ENCODE results near the gene ADAM15. TPM values are rescaled to one million over a fixed set of nuclear protein-coding genes. Genes with fewer than 3 reads are reported as not detected.
A peak's percentile ranks its signal among the peaks of the same experiment; 100 is the strongest.

Gene ADAM15
- total and polyA plus RNA-seq, 2 donors (not counting 3 experiments of a cell fraction or from before 2014, with no cell fraction given), result 295 to 299 TPM

- ChIA-PET CTCF (interaction anchor here (0.8 to 2.0 kb wide), 5 partner anchors 15 to 98 kb away, joined by 3 to 9 read pairs (median 5); partner anchors contain the start of genes ADAM15 and LENEP), POLR2A (no interaction called here)
- Histone ChIP-seq H3K4me2 (ENCODE audit: insufficient read depth, low read length) (no peak overlapping the region), H3K9me3 (replicated peaks; ENCODE audit: control insufficient read depth, insufficient read depth, low read length) (no peaks in the 10 kb centered on the region), H3K79me2 (ENCODE audit: control insufficient read depth, insufficient read depth, low read length) (peaks cover 3% of the 10 kb centered on the region), H4K20me1 (replicated peaks; ENCODE audit: control insufficient read depth, extremely low read depth, insufficient read depth, low read length) (no peaks in the 10 kb centered on the region), H3K36me3 (ENCODE audit: control insufficient read depth in 2 of 2, extremely low read depth in 1 of 2, insufficient read depth in 2 of 2, low read length in 2 of 2) (peaks cover 4 to 6% of the 10 kb centered on the region in 2 experiments), H3K4me1 (ENCODE audit: control insufficient read depth, extremely low read depth, insufficient read depth, low read length) (peaks cover 4% of the 10 kb centered on the region), H3K4me3 (replicated peaks in 1 of 3; ENCODE audit: insufficient read depth in 1 of 3, low read depth in 1 of 3, low read length in 3 of 3) (no peak overlapping the region), H3K9ac (replicated peaks; ENCODE audit: extremely low read depth, insufficient read depth, low read length) (no peak overlapping the region), H3K9me1 (replicated peaks; ENCODE audit: control insufficient read depth, extremely low read depth, insufficient read depth, low read length) (no peaks in the 10 kb centered on the region), H3K27ac (ENCODE audit: insufficient read depth, low read depth, low read length) (no peak overlapping the region), H2AFZ (ENCODE audit: low read depth, low read length) (no peak overlapping the region), H3K27me3 (ENCODE audit: control insufficient read depth in 2 of 2, insufficient read depth in 2 of 2, low read length in 2 of 2) (peaks cover 0 to 1% of the 10 kb centered on the region in 2 experiments)
- FAIRE-seq (no peak), DNase-seq (ENCODE audit: low read depth, low spot score) (no peak)
- no TSS peak for BruUV-seq (replicated peaks)
- TF ChIP-seq FOS (IDR thresholded peaks at IDR 0.05; ENCODE audit: borderline replicate concordance, insufficient read depth, low read length), result no peak
- dilution Hi-C loops (cut with MboI; ENCODE audit: extremely low pct_ligation_motif_present, low sequenced_read_pairs), result no loop called here
- intact Hi-C loops (cut with micrococcal nuclease), result loop anchor here (2.0 kb wide), 1 partner anchor 15 kb away; no protein-coding TSS in a partner anchor
These were observed 18.5 kb downstream of the ADAM15 start for GRCh38 chr1:155069551-155070157.

GRCh38 chr1:155070158-155070621 lies 19.1 kb downstream of the ADAM15 start:
- peaks cover 4 to 6% of the 10 kb centered on the region in 2 experiments for H3K36me3 ChIP-seq (ENCODE audit: control insufficient read depth in 2 of 2, extremely low read depth in 1 of 2, insufficient read depth in 2 of 2, low read length in 2 of 2)
- H3K79me2 ChIP-seq (ENCODE audit: control insufficient read depth, insufficient read depth, low read length), result peaks cover under 1% of the 10 kb centered on the region
- intact Hi-C loops (cut with micrococcal nuclease) (loop anchor here (2.0 kb wide), 1 partner anchor 15 kb away; no protein-coding TSS in a partner anchor), dilution Hi-C loops (cut with MboI; ENCODE audit: extremely low pct_ligation_motif_present, low sequenced_read_pairs) (no loop called here)
- no peaks in the 10 kb centered on the region for H3K4me1 ChIP-seq (ENCODE audit: control insufficient read depth, extremely low read depth, insufficient read depth, low read length)
- no peak overlapping the region for H3K9ac ChIP-seq (replicated peaks; ENCODE audit: extremely low read depth, insufficient read depth, low read length)
- H3K9me1 ChIP-seq (replicated peaks; ENCODE audit: control insufficient read depth, extremely low read depth, insufficient read depth, low read length), result no peaks in the 10 kb centered on the region
- ChIA-PET POLR2A (no interaction called here), CTCF (interaction anchor here (0.5 to 2.0 kb wide), 10 partner anchors 8 to 97 kb away, joined by 3 to 10 read pairs (median 5); partner anchors contain the start of genes ADAM15, FLAD1 and LENEP)
- no peak overlapping the region for H3K27ac ChIP-seq (ENCODE audit: insufficient read depth, low read depth, low read length)
- no peak overlapping the region for H2AFZ ChIP-seq (ENCODE audit: low read depth, low read length)
- FAIRE-seq, result no peak
- H3K4me2 ChIP-seq (ENCODE audit: insufficient read depth, low read length), result peak overlapping the region; percentile 77
- BruUV-seq (replicated peaks), result no TSS peak
- peaks cover 0 to 4% of the 10 kb centered on the region in 2 experiments for H3K27me3 ChIP-seq (ENCODE audit: control insufficient read depth in 2 of 2, insufficient read depth in 2 of 2, low read length in 2 of 2)
- no peak for TF ChIP-seq GATA2 (IDR thresholded peaks at IDR 0.05; ENCODE audit: insufficient read depth, insufficient read length, low read depth, low read length)
- no peak for TF ChIP-seq EZH2 (IDR thresholded peaks at IDR 0.05; ENCODE audit: borderline replicate concordance, low read depth, low read length, severe bottlenecking)
- TF ChIP-seq POLR2A (IDR thresholded peaks at IDR 0.05; ENCODE audit: low read depth, low read length), result no peak
- TF ChIP-seq FOS (IDR thresholded peaks at IDR 0.05; ENCODE audit: borderline replicate concordance, insufficient read depth, low read length), result no peak
- no peak for TF ChIP-seq JUN (IDR thresholded peaks at IDR 0.05; ENCODE audit: borderline replicate concordance, insufficient read depth, insufficient read length, low read depth)
- TF ChIP-seq MYC (IDR thresholded peaks at IDR 0.05; ENCODE audit: low read depth, low read length), result no peak
- no peak for TF ChIP-seq MAX (IDR thresholded peaks at IDR 0.05; ENCODE audit: insufficient read depth, insufficient read length)
- no peak for TF ChIP-seq CTCF (IDR thresholded peaks at IDR 0.05; ENCODE audit: extremely low read depth in 1 of 2, insufficient read depth in 1 of 2, low read depth in 1 of 2, low read length in 2 of 2)
- TF ChIP-seq POLR2AphosphoS5 (IDR thresholded peaks at IDR 0.05; ENCODE audit: insufficient read depth, low read depth, low read length), result no peak
- no peak overlapping the region for H3K4me3 ChIP-seq (replicated peaks in 1 of 3; ENCODE audit: insufficient read depth in 1 of 3, low read depth in 1 of 3, low read length in 3 of 3)
- no peaks in the 10 kb centered on the region for H4K20me1 ChIP-seq (replicated peaks; ENCODE audit: control insufficient read depth, extremely low read depth, insufficient read depth, low read length)
- no peak for DNase-seq (ENCODE audit: low read depth, low spot score)
- H3K9me3 ChIP-seq (replicated peaks; ENCODE audit: control insufficient read depth, insufficient read depth, low read length), result no peaks in the 10 kb centered on the region

All from endothelial cell of umbilical vein (primary cell).